ENCODE results near the gene MIS12. TPM values are rescaled to one million over a fixed set of nuclear protein-coding genes. Genes with fewer than 3 reads are reported as not detected.

MIS12 gene, protein sequence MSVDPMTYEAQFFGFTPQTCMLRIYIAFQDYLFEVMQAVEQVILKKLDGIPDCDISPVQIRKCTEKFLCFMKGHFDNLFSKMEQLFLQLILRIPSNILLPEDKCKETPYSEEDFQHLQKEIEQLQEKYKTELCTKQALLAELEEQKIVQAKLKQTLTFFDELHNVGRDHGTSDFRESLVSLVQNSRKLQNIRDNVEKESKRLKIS
- total RNA-seq = 11.0 and 25.3 TPM in 2 replicates

DNA sequence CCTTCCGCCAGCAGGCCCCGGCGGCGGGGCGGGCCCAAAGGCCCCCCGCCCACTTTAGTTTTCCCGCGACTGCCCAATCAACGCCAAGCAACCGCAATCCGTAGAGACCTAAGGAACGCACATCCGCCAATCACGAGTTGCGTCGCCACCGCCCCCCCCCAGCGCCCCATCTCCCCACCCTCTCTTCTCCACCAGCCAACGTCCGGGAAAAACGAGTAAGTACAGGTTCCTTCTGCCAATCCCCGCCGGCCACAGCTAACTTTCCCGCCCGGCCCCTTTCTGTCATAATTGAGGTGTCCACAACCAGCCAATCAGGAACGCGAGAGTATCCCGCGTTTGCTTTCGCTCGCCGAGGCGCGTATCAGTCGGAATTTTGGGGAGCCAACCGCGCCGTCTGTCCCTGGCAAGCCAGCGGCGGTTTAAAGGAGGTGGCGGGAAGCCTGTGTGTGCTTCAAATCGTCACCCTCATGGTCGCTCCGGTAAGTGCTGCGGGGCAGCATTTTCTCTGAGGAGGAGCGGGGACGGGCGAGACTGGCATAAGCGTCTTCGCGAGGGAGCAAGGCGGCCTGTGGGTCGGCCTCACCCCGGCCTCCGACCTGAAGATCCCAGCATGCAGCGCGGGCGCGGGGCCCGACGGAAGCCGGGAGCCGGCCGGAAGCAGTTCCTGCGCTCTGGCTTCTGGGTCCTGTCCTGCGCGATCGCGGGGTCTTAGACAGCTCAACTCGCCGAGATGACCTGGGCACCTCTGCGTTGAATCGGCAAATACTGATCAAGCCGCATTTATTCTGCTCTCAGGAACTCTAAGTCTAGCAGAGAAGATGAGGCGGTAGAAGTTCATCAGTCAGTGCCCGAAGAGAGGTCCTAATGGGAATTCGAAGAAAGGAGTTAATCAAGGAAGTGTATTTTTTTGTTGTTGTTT, at the start of gene MIS12:
Gene MIS12, plus strand, starts transcription at position 361 of the 919 bp plus-strand sequence. CDS start 2,297 bp downstream, outside the sequence.

DNA sequence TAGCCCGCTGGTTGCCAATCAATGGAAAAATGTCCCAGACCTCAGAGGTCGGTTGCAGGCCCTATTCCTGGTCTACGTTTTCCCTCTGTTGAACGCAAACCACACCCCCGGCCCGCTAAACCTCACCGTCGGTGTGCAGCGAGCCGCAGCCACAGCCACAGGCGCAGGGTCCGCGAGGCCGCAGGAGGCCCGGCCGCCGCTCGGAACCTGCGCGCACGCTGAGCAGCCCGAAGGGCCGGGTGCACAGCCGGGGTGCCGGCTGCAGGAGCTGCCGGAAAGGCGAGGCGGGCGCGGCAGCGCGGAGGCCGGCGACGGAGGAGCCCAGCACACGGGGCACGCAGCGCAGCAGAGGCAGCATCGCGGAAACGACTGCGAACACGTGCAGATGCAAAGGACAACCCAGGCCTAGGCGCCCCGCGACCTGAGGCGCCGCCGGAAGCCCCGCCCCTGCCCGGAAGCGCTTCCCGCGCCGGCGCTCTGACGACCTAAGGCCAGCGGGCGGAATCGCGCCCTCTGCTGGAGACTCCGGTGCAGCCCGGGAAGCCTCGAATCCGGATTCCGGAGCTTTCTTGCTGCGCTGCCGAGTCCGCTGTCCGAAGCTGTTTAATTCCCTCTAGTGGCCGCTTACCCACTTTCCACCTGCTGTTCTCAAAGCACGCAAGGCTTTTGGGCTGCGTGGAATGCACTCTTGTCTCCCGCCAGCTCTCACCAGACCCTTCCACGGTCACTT, 47.5 kb upstream of the MIS12 start, which contains the start of gene C1QBP:
Gene C1QBP, minus strand, starts transcription at position 440 of the 730 bp plus-strand sequence. Its CDS starts 82 bp downstream, at position 358.

DNA sequence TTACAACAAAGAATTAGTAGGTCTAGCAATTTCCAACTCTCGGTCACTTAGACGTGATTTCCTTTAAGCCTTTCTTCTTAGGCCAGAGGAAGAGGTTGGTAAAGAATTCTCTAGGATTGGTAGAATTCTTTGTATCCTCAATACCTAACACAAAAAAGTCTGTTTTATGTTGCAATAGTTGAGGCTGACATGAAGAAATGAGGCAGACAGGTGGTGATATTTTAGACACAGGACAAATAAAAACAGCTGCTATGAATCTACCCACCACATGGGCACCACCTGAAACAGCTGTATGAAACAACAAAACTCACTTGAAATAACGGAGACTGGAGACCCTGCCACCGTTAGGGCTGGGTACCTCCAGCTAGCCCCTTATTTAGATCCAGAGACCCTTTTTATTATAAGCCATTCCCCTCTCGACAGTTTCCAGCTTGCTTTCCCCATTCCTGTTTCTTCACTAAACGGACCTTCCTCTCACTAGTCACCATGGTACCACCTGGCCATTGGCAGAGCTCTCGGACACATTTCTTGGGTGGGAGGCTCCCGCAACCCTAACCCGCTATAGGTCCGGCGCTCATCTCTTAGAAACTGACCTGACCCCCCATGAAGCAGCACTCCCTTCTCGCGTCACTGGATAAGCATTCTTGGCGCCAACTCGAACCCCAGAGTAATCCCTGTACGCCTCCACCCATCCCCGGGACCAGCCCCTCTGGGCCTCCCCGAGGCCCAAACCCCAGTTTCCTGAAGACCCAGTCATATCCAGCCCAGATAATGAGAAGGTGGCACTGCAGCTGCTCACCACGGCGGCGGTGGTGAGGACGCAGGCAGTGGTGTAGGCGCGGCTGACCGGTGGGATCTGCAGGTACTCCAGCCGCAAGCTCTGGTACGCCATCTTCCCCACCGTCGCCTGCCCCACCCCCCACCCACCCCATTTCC, 828 bp upstream of the MIS12 start, which contains the start of gene DERL2:
Gene DERL2, minus strand, starts transcription at position 909 of the 936 bp plus-strand sequence. Its CDS starts 17 bp downstream, at position 892.

Other genes starting within 250 kb of the MIS12 start
- gene RABEP1, start 204.3 kb upstream of the MIS12 start, total RNA-seq = 49.3 and 54.4 TPM in 2 replicates
- 58.9 and 163 TPM in 2 replicates for gene NUP88, start 66.9 kb upstream of the MIS12 start, total RNA-seq
- gene RPAIN, start 66.4 kb upstream of the MIS12 start, total RNA-seq = 33.8 and 42.6 TPM in 2 replicates
- gene C1QBP, start 47.4 kb upstream of the MIS12 start, total RNA-seq = 120 and 336 TPM in 2 replicates
- 6.2 and 13.0 TPM in 2 replicates for gene DHX33, start 17.6 kb upstream of the MIS12 start, total RNA-seq
- gene DERL2, start 388 bp upstream of the MIS12 start, total RNA-seq = 33.3 and 41.6 TPM in 2 replicates
- gene NLRP1, start 97.9 kb downstream of the MIS12 start, total RNA-seq = 31.8 and 60.3 TPM in 2 replicates